Osteoblast (primary cell): ENCODE measurements around the gene CHD6. TPM values are rescaled to one million over a fixed set of nuclear protein-coding genes. Genes with fewer than 3 reads are reported as not detected.

ENCODE experiments used
- DNase-seq: peaks from one replicate; pipeline ENCODE4 v3.0.0; 2011; ENCODE audit warnings: low spot score, mixed read lengths; ENCODE audit not compliant: insufficient read length; ENCODE audit errors: missing footprints
- H2AFZ ChIP-seq: 2 replicates; pipeline ENCODE4 v1.6.0; 2011; ENCODE audit warnings: mild to moderate bottlenecking, low read length
- H3K27ac ChIP-seq: 2 replicates; pipeline ENCODE4 v1.5.1; 2011; ENCODE audit warnings: mild to moderate bottlenecking, low read depth, low read length, moderate library complexity
- H3K27me3 ChIP-seq: 2 replicates; pipeline ENCODE4 v1.6.0; 2012; ENCODE audit warnings: mild to moderate bottlenecking, control low read depth, inconsistent platforms, low read length, moderate library complexity; ENCODE audit not compliant: insufficient read depth
- H3K36me3 ChIP-seq: 2 replicates; pipeline ENCODE4 v1.5.1; 2011; ENCODE audit warnings: mild to moderate bottlenecking, low read length, control low read depth, moderate library complexity; ENCODE audit not compliant: insufficient read depth
- H3K4me1 ChIP-seq: 2 replicates; pipeline ENCODE4 v1.5.1; 2011; ENCODE audit warnings: mild to moderate bottlenecking, low read length, control low read depth, moderate library complexity; ENCODE audit not compliant: insufficient read depth
- H3K4me2 ChIP-seq: 2 replicates; pipeline ENCODE4 v1.6.0; 2011; ENCODE audit warnings: mild to moderate bottlenecking, low read length; ENCODE audit not compliant: insufficient read depth
- H3K4me3 ChIP-seq: fragments of 200-600 bp; sonication (generic); 3 replicates; pipeline ENCODE4 v1.5.1; 2012; ENCODE audit warnings: mild to moderate bottlenecking, low read length, inconsistent platforms; ENCODE audit not compliant: insufficient read depth
- H3K79me2 ChIP-seq: 2 replicates; pipeline ENCODE4 v1.6.0; 2012; ENCODE audit warnings: mild to moderate bottlenecking, low read length, control low read depth, inconsistent platforms; ENCODE audit not compliant: insufficient read depth
- H3K9me3 ChIP-seq: 2 replicates; pipeline ENCODE4 v1.5.1; 2011; ENCODE audit warnings: low read depth, low read length, control low read depth
- H4K20me1 ChIP-seq: 2 replicates; pipeline ENCODE4 v1.6.0; 2012; ENCODE audit warnings: mild to moderate bottlenecking, low read length, control low read depth; ENCODE audit not compliant: insufficient read depth
- total RNA-seq: library from RNA; depleted of rRNA; stranded (reverse); fragments of >200 nt; gene quantifications from 2 replicates; pipeline ENCODE4 v1.2.3, GENCODE V29; 2012
- TF ChIP-seq, protein P1 (sequence below): IDR thresholded peaks from 2 replicates; pipeline ENCODE4 v1.5.1; 2011; ENCODE audit warnings: mild to moderate bottlenecking, low read depth, low read length, moderate library complexity; ENCODE audit errors: extremely low read depth

The CHD6 gene
- total RNA-seq, 1 donor, result 32.2 TPM

DNA sequence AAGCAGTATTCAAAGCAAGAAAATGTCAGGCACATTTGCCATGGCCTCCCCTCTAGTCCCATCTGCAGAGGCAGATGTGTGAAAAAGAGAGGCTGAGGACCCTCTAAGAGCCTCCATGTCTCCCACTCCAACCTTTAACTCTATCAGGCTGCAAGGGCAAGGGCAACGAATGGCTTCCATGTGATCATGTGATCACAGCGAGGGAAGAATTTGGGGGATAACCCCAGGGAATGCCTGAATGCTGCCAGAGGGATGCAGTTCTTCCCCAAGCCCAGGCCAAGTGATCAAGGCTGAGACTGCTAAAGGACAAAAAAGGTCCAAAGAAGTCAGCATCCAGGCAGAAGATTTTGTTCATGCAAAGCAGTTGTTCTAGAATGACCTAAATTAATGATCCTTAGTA is 4.9 kb downstream of the CHD6 start:
- Histone ChIP-seq H4K20me1 (peaks cover 64% of the 10 kb centered on the region), H3K4me3 (no peak overlapping the region), H3K4me2 (no peak overlapping the region), H3K36me3 (no peaks in the 10 kb centered on the region), H3K79me2 (peaks cover 84% of the 10 kb centered on the region), H3K27ac (no peak overlapping the region), H3K4me1 (peaks cover 13% of the 10 kb centered on the region), H2AFZ (no peak overlapping the region), H3K27me3 (no peaks in the 10 kb centered on the region), H3K9me3 (no peaks in the 10 kb centered on the region)
- TF ChIP-seq, protein P1, sequence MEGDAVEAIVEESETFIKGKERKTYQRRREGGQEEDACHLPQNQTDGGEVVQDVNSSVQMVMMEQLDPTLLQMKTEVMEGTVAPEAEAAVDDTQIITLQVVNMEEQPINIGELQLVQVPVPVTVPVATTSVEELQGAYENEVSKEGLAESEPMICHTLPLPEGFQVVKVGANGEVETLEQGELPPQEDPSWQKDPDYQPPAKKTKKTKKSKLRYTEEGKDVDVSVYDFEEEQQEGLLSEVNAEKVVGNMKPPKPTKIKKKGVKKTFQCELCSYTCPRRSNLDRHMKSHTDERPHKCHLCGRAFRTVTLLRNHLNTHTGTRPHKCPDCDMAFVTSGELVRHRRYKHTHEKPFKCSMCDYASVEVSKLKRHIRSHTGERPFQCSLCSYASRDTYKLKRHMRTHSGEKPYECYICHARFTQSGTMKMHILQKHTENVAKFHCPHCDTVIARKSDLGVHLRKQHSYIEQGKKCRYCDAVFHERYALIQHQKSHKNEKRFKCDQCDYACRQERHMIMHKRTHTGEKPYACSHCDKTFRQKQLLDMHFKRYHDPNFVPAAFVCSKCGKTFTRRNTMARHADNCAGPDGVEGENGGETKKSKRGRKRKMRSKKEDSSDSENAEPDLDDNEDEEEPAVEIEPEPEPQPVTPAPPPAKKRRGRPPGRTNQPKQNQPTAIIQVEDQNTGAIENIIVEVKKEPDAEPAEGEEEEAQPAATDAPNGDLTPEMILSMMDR, result no peak
- DNase-seq, result no peak

DNA sequence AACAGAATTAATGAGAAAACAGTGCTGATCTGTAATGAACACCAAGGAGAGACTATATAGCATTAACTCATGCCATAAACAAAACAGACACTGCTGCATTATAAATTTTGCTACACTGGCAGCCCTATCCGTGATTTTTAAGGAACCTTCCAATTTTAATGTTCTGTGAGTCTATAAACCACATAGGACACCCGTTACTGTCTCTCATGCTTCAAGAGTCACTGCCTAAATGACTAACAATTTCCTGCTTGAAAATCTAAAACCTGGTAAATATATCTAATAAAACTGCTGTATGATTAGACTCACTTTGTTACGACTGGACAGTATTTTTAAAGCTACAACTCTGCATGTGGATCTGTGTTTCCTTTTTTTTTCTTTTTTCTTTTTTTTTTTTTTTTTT is 8.7 kb downstream of the CHD6 start:
- H2AFZ ChIP-seq, result no peak overlapping the region
- no peaks in the 10 kb centered on the region for H3K36me3 ChIP-seq
- H3K9me3 ChIP-seq, result no peaks in the 10 kb centered on the region
- H4K20me1 ChIP-seq, result peaks cover 72% of the 10 kb centered on the region
- DNase-seq, result no peak
- no peak overlapping the region for H3K27ac ChIP-seq
- H3K4me1 ChIP-seq, result no peaks in the 10 kb centered on the region
- no peak overlapping the region for H3K4me3 ChIP-seq
- peaks cover 85% of the 10 kb centered on the region for H3K79me2 ChIP-seq
- TF ChIP-seq, protein P1, result no peak
- H3K27me3 ChIP-seq, result no peaks in the 10 kb centered on the region
- H3K4me2 ChIP-seq, result no peak overlapping the region

DNA sequence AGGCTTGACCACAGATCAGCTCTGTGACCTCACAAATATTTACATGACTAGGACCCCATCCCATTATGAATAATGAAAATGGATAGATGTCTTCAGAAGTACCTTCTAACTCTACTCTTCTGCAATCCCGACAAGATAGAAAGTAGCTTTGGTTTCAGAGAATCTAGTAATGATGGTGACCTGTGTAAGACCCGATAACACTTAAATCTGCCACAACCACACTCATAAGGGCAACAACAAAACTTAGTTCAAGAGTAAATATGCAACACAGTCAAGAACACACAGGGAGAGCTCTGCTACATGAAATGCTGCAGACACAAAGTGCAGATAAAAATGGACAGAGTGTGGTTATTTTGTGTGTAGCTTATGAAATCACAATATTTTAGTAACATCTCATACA is 9.6 kb downstream of the CHD6 start:
- no peak overlapping the region for H3K4me2 ChIP-seq
- TF ChIP-seq, protein P1, result no peak
- H4K20me1 ChIP-seq, result peaks cover 73% of the 10 kb centered on the region
- H3K36me3 ChIP-seq, result no peaks in the 10 kb centered on the region
- H3K9me3 ChIP-seq, result no peaks in the 10 kb centered on the region
- H3K4me3 ChIP-seq, result no peak overlapping the region
- no peaks in the 10 kb centered on the region for H3K27me3 ChIP-seq
- no peak for DNase-seq
- no peaks in the 10 kb centered on the region for H3K4me1 ChIP-seq
- H2AFZ ChIP-seq, result no peak overlapping the region
- no peak overlapping the region for H3K27ac ChIP-seq
- H3K79me2 ChIP-seq, result peaks cover 85% of the 10 kb centered on the region

DNA sequence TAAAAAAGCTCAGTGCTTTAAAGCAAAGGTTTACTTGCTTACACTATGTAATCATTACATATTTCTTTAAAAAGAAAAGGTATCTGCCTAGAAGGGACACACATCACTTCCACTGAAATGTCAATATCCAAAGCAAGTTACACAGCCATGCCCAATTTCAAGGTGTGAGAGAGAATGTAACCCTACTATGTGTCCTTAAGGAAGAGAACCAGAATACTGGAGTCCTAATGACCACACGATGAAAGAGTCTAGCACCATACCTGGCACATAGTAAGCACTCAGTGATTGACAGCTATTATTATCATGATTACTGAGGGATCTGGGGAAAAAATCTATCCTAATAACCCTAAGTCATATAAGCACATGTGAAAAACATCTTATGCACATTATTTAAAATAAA is 10.4 kb downstream of the CHD6 start:
- no peak overlapping the region for H3K4me2 ChIP-seq
- no peaks in the 10 kb centered on the region for H3K27me3 ChIP-seq
- no peaks in the 10 kb centered on the region for H3K36me3 ChIP-seq
- TF ChIP-seq, protein P1, result no peak
- no peaks in the 10 kb centered on the region for H3K9me3 ChIP-seq
- DNase-seq, result no peak
- H3K4me3 ChIP-seq, result no peak overlapping the region
- no peaks in the 10 kb centered on the region for H3K4me1 ChIP-seq
- peaks cover 83% of the 10 kb centered on the region for H3K79me2 ChIP-seq
- H4K20me1 ChIP-seq, result peaks cover 67% of the 10 kb centered on the region
- H3K27ac ChIP-seq, result no peak overlapping the region
- H2AFZ ChIP-seq, result no peak overlapping the region
